Femur (tissue), 1 donor: ENCODE measurements around the gene BAZ2B.
"Not testable (repeated sequence)": the region's sequence is repeated elsewhere in the genome, so short reads cannot be mapped to it uniquely, and the experiment has no call there.

Source experiments
- DNase-seq: peaks from one replicate; pipeline ENCODE4 v3.0.0-alpha.2; 2017

The BAZ2B gene

DNA sequence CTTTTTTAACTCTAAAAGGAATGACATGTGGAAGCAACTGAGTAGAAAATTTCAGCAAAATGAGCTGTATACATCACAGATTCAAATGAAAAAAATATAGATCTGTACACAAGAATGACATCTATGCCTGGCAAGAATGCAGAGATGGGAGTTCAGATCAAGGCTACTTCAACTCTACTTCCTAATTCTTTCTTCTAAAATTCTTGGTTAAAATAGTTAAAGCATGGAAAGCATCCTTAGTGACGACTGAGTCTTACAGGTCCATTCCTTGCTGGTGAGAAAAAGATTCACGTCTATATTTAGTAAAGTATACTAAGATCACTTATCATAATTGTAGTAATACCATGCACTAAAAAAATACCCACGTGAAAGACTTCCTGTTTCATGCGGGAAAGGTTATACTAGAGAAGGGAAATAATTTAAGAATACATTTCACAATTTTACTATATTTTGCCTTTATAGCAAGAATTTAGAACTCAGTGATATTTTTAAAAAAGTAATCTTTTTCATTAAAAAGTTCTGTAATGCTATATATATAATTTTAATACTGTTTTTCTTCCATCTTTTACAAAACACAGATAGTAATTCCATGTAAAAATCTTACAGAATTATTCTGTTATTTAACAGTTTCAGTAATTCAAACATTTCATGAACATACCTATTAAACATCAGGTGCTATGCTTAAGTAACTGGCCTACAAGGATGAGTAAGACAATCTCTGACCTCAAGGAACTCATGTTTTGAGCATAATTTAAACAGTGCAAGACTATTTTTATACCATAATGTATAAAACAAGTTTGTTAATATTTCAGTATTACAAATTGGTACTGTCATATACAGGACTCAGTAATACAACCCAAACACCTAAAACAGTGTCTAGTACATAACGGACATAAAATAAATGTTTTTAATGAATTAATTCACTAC lies 159.6 kb downstream of the BAZ2B start:
- no peak for DNase-seq

GRCh38 chr2:159455330-159455918 lies 160.9 kb downstream of the BAZ2B start:
- no peak for DNase-seq

- no peak for DNase-seq
Observed at GRCh38 chr2:159454185-159454584, 162.2 kb downstream of the BAZ2B start.

- DNase-seq: no peak
Observed at GRCh38 chr2:159450180-159450579, 166.2 kb downstream of the BAZ2B start.

GRCh38 chr2:159449504-159450124 lies 166.7 kb downstream of the BAZ2B start:
- DNase-seq: no peak

GRCh38 chr2:159446817-159447216 lies 169.5 kb downstream of the BAZ2B start:
- no peak for DNase-seq

DNA sequence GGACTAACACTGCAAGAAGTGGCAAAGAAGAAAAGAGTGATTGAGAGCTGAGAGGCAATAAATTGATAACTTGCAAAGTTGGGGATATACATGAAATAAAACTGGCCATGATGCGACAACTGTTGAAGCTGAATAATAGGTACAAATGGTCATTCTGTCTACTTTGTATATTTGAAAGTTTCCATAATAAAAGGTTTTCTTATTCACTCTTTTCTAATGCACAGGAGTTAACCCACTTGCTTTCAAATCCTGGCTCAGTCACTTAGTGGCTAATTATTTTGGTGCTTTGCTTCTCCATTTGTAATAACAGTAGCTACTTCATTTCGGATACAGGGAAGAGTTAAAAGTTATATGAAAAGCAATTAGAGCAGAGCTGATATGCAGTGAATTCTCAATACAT lies 170.1 kb downstream of the BAZ2B start:
- no peak for DNase-seq

GRCh38 chr2:159445307-159445706 lies 171.0 kb downstream of the BAZ2B start:
- DNase-seq: no peak

GRCh38 chr2:159444754-159445153 lies 171.6 kb downstream of the BAZ2B start:
- no peak for DNase-seq

GRCh38 chr2:159442159-159442852 lies 174.0 kb downstream of the BAZ2B start:
- no peak for DNase-seq

- DNase-seq: no peak
Observed at GRCh38 chr2:159441182-159441581, 175.2 kb downstream of the BAZ2B start.

- no peak for DNase-seq
Observed at GRCh38 chr2:159439421-159439820, 176.9 kb downstream of the BAZ2B start.

DNA sequence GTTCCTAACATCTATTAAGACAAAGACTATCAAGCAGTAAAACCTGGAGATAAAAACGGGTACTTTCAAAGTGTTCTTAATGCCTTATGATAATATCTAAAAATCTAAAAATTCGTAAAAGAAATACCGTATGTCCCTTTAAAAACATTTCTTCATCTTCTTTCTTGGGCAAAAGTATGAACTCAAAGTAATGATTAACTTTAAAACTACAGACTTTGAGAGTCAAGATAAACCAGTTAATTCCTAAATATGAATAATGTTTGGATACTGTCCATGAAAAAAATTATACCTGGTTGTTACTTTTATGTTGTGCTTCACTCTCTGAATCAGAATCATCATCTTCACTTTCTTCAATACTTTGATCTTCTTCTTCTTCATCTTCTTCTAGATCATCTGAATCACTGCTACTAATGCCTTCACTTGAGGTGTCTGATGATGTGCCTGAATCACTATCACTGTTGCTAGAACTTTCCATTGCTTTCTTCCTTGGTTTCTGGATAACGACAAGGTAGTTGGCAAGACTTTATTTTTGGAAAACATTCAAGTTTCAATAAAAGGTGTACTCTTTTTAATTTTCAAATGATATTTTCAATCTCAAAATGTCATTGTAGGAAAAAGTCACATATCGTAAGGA lies 177.5 kb downstream of the BAZ2B start:
- DNase-seq: no peak

DNA sequence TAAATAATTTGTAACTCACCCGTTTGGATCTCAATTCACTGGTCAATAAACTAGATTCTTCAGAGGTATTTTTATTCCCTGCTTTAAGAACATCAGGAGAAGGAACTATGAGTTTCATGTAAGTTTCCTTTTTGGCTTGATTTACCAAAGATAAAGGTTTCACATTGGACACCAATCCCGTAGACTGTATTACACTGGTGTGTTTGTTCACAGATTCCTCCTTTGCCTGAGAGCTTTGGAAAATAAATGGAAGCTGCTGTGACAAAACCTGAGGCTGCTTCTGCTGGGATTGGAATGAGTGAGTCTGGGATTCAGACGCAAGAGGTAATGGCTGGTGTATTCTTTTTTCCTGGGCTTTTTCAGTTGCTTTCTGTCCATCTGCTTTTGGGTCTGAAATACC lies 178.1 kb downstream of the BAZ2B start:
- DNase-seq: no peak

DNA sequence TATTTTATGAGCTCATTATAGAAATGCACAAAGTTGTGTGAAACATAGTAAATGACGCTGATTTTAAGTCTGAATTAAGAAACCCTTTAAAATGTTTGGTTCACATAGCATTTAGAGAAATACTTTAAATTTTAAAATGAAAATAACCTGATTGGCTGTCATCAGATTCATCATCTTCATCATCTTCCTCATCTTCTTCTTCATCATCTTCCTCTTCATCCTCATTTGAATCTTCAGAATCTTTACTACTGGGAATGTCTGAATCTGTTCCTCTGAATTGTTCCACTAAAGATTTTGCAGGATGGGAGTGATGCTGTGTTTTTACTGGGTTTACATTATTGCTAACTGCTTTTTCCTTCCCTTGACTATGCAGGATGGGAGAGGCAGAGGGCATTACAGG lies 183.7 kb downstream of the BAZ2B start:
- no peak for DNase-seq

DNA sequence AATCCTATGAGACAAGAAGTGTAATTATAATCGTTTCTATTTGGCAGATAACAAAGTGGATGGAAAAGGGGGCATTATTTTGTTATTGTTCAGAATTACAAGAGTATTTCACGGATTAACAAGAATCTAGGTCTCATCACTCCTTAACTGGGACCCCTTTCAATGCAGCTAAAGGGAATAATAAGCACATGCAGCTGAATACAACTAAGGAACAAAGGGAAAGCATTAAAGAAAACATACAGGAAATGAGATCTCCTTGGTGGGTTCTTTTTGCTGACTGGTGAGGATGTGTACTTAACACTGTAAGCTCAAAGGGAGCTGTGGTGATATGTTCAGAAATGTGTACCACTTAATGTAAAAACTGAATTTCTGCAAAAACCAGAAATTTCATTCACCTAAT lies 189.3 kb downstream of the BAZ2B start:
- no peak for DNase-seq

GRCh38 chr2:159419403-159419802 lies 196.9 kb downstream of the BAZ2B start:
- no peak for DNase-seq

DNA sequence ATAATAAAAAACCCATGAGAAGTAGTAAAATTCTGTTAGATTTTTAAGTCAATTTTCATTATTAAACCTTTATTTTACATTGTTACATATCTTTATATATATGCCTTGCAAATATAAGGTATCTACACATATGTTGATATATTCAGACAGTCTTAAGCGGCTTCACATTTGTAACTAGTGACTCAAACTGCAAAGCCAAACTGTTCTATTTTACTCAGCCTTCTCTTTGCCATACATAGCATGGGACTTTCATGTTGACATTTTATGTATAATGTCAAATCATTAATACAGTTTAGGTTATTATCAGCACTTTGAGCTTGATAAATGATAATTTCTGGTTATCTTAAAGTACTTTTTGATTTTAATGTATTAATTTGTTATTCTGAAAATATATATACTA lies 204.9 kb downstream of the BAZ2B start:
- DNase-seq: no peak

GRCh38 chr2:159410276-159410675 lies 206.1 kb downstream of the BAZ2B start:
- no peak for DNase-seq

GRCh38 chr2:159409116-159409800 lies 207.1 kb downstream of the BAZ2B start:
- no peak for DNase-seq

DNA sequence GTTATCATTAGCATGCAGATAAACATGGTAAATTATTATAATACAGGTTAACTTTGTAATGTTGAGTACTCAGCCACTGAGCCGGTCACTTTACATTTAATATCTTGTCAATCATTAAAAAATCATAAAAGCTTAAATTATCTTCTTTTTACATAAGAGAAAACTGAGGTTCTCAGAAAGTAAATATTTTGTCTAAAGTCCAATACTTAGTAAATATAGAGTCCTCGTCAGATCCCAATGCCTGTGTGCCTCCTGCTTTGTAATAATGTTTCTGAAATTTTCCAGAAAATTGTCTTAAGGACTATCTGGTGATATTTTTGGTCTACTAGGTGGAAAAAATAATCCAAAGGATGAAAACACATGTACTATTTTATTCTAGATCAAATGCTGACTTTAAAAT lies 213.6 kb downstream of the BAZ2B start:
- DNase-seq: no peak

GRCh38 chr2:159402160-159402559 lies 214.2 kb downstream of the BAZ2B start:
- DNase-seq: not testable (repeated sequence)
